Transverse colon (tissue), 3 donors: ENCODE data around the gene CHRND.

Source experiments
- EP300 ChIP-seq: sonication (generic); formaldehyde crosslinking; IDR thresholded peaks from one replicate; pipeline ENCODE4 v1.6.1; 2017; ENCODE audit warnings: antibody characterized with exemption, low read depth
- POLR2A ChIP-seq: fragments of 450-650 bp; IDR thresholded peaks from one replicate; pipeline ENCODE4 v1.6.1; 2016; ENCODE audit warnings: antibody characterized with exemption, mild to moderate bottlenecking, moderate library complexity
- TF ChIP-seq, protein P1 (sequence below), 5 experiments: fragments of 200-600 bp in 3 of 5; fragments of 450-650 bp in 2 of 5; sonication (generic) in 3 of 5; IDR thresholded peaks; 1 replicate in 2 of 5; 2 replicates in 3 of 5; pipeline ENCODE4 v1.5.1; 2016 to 2017; ENCODE audit warnings: antibody characterized with exemption in 5 of 5, inconsistent platforms in 3 of 5, mild to moderate bottlenecking in 2 of 5, moderate library complexity in 1 of 5

DNA sequence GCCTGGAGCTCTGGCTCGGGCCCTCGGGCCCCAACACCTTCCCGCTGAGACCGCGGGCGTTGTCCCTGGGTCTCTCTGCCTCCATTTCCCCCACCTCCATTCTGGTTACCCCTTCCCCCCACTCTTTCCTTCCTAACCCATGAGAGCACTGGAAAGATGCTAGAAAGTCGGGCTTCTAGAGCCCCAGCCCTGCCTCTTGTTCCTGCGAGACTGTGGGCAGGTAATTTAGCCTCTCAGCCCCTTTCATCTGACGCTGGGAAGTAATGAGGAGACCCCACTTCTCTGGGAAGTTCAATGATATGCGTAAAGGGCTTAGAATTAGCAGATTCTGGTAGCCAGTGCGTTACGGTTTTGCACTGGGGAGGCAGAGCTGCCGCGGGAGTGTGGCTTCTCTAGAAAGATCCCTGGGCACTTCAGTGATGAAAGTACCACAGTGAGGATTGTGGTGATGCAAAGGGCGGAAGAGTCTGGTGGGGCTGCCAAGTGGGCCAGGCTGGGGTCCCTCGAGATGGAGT lies 22.1 kb upstream of the CHRND start:
- TF ChIP-seq POLR2A, result no peak
- TF ChIP-seq, protein P1, sequence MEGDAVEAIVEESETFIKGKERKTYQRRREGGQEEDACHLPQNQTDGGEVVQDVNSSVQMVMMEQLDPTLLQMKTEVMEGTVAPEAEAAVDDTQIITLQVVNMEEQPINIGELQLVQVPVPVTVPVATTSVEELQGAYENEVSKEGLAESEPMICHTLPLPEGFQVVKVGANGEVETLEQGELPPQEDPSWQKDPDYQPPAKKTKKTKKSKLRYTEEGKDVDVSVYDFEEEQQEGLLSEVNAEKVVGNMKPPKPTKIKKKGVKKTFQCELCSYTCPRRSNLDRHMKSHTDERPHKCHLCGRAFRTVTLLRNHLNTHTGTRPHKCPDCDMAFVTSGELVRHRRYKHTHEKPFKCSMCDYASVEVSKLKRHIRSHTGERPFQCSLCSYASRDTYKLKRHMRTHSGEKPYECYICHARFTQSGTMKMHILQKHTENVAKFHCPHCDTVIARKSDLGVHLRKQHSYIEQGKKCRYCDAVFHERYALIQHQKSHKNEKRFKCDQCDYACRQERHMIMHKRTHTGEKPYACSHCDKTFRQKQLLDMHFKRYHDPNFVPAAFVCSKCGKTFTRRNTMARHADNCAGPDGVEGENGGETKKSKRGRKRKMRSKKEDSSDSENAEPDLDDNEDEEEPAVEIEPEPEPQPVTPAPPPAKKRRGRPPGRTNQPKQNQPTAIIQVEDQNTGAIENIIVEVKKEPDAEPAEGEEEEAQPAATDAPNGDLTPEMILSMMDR (IDR thresholded peaks at IDR 0.05), result no peak
- no peak for TF ChIP-seq EP300
